Suprapubic skin (tissue), 3 donors: ENCODE measurements around the gene CDH4.

Experiments
- POLR2A ChIP-seq, 2 donors: fragments of 450-650 bp; IDR thresholded peaks; one replicate each; pipeline ENCODE4 v1.6.1; 2017; ENCODE audit warnings: antibody characterized with exemption in 2 of 2, mild to moderate bottlenecking in 2 of 2, moderate library complexity in 2 of 2
- TF ChIP-seq, protein P1 (sequence below), 2 donors: fragments of 200-600 bp in 1 of 2; fragments of 450-650 bp in 1 of 2; sonication (generic) in 1 of 2; IDR thresholded peaks; one replicate each; pipeline ENCODE4 v1.5.1; 2016 to 2019; ENCODE audit warnings: antibody characterized with exemption in 2 of 2, mild to moderate bottlenecking in 1 of 2, moderate library complexity in 1 of 2

DNA sequence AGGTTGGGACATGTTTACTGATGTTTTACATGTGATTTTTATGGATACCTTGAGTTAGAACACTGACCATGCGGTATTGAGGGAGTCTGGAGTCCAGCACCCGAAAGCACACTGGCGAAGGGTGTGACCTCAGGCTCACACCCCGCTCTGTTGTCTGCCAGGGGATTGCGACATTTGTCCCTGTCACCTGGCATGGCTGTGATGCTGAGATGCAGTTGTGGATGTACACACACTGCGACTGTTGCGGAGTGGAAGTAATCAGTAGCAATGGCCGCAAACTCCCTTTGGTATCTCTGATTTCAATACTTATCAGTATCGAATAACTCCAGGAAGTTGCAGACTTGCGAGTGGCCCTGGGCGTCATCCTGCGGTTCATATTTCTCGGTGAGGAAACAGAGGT is 43.2 kb downstream of the CDH4 start:
- TF ChIP-seq POLR2A (IDR thresholded peaks at IDR 0.05): no peak
- TF ChIP-seq, protein P1, sequence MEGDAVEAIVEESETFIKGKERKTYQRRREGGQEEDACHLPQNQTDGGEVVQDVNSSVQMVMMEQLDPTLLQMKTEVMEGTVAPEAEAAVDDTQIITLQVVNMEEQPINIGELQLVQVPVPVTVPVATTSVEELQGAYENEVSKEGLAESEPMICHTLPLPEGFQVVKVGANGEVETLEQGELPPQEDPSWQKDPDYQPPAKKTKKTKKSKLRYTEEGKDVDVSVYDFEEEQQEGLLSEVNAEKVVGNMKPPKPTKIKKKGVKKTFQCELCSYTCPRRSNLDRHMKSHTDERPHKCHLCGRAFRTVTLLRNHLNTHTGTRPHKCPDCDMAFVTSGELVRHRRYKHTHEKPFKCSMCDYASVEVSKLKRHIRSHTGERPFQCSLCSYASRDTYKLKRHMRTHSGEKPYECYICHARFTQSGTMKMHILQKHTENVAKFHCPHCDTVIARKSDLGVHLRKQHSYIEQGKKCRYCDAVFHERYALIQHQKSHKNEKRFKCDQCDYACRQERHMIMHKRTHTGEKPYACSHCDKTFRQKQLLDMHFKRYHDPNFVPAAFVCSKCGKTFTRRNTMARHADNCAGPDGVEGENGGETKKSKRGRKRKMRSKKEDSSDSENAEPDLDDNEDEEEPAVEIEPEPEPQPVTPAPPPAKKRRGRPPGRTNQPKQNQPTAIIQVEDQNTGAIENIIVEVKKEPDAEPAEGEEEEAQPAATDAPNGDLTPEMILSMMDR (IDR thresholded peaks at IDR 0.05): no peak
